ENCODE data around the gene LRRC7. TPM values are rescaled to one million over a fixed set of nuclear protein-coding genes. Genes with fewer than 3 reads are reported as not detected.

Gene LRRC7
- polyA plus RNA-seq, 1 donor from 2014 or later: 141 TPM

DNA sequence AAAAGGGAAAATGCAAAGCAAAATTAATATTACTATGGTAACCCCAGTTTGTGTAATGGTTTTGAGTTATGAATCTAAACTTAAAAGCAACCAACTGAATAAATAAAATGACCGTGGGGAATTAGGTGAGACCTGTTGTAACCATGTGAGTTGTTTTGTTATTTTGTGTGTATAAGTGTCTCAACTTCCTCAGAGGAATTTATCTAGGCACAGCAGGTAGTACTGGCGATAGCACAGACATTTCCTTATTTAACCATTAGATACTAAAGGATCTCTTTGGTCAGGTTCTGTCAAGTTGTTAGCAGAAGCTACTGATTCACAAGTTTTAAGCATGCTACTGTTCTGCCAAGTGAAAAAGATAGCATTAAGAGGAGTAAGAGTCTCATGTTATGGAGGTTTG, 39.3 kb upstream of the LRRC7 start (continued):
- TF ChIP-seq MXI1 (conservative IDR thresholded peaks at IDR 0.05; ENCODE audit: poor library complexity, severe bottlenecking): no peak

DNA sequence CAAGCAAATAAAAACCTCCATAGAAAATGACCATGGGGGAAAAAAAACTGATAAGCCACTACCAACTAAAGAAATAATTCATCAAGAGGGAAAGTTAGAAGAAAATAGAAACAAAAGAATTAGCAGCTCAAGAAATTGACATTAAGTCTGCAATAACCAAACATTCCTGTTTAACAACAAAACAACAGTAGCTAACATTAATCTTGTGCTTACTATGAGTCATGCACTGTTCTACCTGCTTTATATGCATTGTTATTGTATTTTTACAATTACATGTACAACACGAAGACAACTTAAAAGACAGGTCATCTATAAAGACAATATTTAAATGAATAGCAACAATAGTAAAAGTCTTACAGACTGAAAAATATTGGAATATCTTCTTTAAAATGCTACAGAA, 34.4 kb upstream of the LRRC7 start:
- no peak overlapping the region for H3K27ac ChIP-seq (ENCODE audit: low read length)
- H3K9ac ChIP-seq (ENCODE audit: low read length): no peak overlapping the region
- H2AFZ ChIP-seq (ENCODE audit: low read depth, low read length): no peak overlapping the region
- H3K36me3 ChIP-seq (ENCODE audit: insufficient read depth, low read length): no peaks in the 10 kb centered on the region
- H3K79me2 ChIP-seq (replicated peaks; ENCODE audit: insufficient read depth, low read length): no peaks in the 10 kb centered on the region
- H3K4me3 ChIP-seq (ENCODE audit: low read length): no peak overlapping the region
- no peak overlapping the region for H3K4me2 ChIP-seq (ENCODE audit: low read length)
- no peaks in the 10 kb centered on the region for H3K27me3 ChIP-seq (ENCODE audit: insufficient read depth, low read depth, low read length)
- TF ChIP-seq TAF1 (IDR thresholded peaks at IDR 0.05; ENCODE audit: low read depth): no peak
- no peak for TF ChIP-seq SMC3 (conservative IDR thresholded peaks at IDR 0.05; ENCODE audit: poor library complexity)
- no peaks in the 10 kb centered on the region for H3K9me2 ChIP-seq (ENCODE audit: insufficient read depth, low read length)
- no peaks in the 10 kb centered on the region for H3K9me3 ChIP-seq (ENCODE audit: low read length)
- no peaks in the 10 kb centered on the region for H3F3A ChIP-seq (ENCODE audit: insufficient read depth, low read length, poor library complexity, severe bottlenecking)
- no peaks in the 10 kb centered on the region for H4K20me1 ChIP-seq (ENCODE audit: insufficient read depth)

DNA sequence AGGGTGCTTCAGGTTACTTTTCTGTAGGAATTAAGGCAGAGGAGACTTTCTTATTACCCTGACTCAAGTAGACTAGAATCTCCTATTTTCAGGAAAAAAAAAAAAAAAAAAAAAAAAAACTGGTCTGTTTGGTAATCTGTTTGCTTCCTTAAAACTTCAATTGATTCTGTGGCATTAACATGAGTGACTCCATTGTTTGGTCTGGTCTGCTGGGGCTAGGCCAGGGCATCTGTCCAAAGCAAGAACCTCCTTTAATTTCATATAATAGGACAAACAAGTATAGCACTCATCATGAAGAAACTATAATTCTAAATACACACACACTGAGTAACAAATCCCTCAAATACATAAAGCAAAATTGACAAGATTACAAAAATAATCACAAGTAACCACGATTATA, 32.9 kb upstream of the LRRC7 start:
- Histone ChIP-seq H4K20me1 (ENCODE audit: insufficient read depth) (no peaks in the 10 kb centered on the region), H3K9me2 (ENCODE audit: insufficient read depth, low read length) (no peaks in the 10 kb centered on the region), H3K4me3 (ENCODE audit: low read length) (no peak overlapping the region), H3K36me3 (ENCODE audit: insufficient read depth, low read length) (no peaks in the 10 kb centered on the region), H3K27me3 (ENCODE audit: insufficient read depth, low read depth, low read length) (no peaks in the 10 kb centered on the region), H2AFZ (ENCODE audit: low read depth, low read length) (no peak overlapping the region), H3K9me3 (ENCODE audit: low read length) (no peaks in the 10 kb centered on the region), H3K4me2 (ENCODE audit: low read length) (no peak overlapping the region), H3F3A (ENCODE audit: insufficient read depth, low read length, poor library complexity, severe bottlenecking) (no peaks in the 10 kb centered on the region), H3K79me2 (replicated peaks; ENCODE audit: insufficient read depth, low read length) (no peaks in the 10 kb centered on the region), H3K9ac (ENCODE audit: low read length) (no peak overlapping the region), H3K27ac (ENCODE audit: low read length) (no peak overlapping the region)
- no peak for TF ChIP-seq POLR2AphosphoS5 (IDR thresholded peaks at IDR 0.05)

DNA sequence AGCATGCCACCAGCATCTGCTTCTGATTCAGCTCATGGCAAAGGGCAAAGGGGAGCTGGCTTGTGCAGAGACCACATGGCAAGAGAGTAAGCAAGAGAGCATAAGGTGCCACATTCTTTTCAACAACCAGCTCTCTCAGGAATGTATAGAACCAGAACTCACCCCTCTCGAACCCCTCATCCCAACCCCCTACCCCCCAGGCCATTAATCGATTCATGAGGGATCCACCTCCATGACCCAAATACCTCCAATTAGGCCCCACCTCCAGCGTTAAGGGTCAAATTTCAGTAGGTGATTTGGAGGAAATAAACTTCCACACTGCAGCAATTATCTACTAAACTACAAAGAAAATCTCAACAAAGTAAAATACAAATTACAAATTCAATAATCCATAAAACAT, 32.2 kb upstream of the LRRC7 start:
- Histone ChIP-seq H3K4me3 (ENCODE audit: low read length) (no peak overlapping the region), H3K9me3 (ENCODE audit: low read length) (no peaks in the 10 kb centered on the region), H3K36me3 (ENCODE audit: insufficient read depth, low read length) (no peaks in the 10 kb centered on the region), H2AFZ (ENCODE audit: low read depth, low read length) (no peak overlapping the region), H3K9ac (ENCODE audit: low read length) (no peak overlapping the region), H4K20me1 (ENCODE audit: insufficient read depth) (no peaks in the 10 kb centered on the region), H3K27ac (ENCODE audit: low read length) (no peak overlapping the region), H3F3A (ENCODE audit: insufficient read depth, low read length, poor library complexity, severe bottlenecking) (no peaks in the 10 kb centered on the region), H3K4me2 (ENCODE audit: low read length) (no peak overlapping the region), H3K79me2 (replicated peaks; ENCODE audit: insufficient read depth, low read length) (no peaks in the 10 kb centered on the region), H3K27me3 (ENCODE audit: insufficient read depth, low read depth, low read length) (no peaks in the 10 kb centered on the region), H3K9me2 (ENCODE audit: insufficient read depth, low read length) (no peaks in the 10 kb centered on the region)
- TF ChIP-seq EP300 (conservative IDR thresholded peaks at IDR 0.05; ENCODE audit: poor library complexity, severe bottlenecking) (no peak), MXI1 (conservative IDR thresholded peaks at IDR 0.05; ENCODE audit: poor library complexity, severe bottlenecking) (no peak), EZH2 (IDR thresholded peaks at IDR 0.05; ENCODE audit: borderline replicate concordance, insufficient read depth, low read length, poor library complexity, severe bottlenecking) (no peak)
- TF ChIP-seq, protein P1, sequence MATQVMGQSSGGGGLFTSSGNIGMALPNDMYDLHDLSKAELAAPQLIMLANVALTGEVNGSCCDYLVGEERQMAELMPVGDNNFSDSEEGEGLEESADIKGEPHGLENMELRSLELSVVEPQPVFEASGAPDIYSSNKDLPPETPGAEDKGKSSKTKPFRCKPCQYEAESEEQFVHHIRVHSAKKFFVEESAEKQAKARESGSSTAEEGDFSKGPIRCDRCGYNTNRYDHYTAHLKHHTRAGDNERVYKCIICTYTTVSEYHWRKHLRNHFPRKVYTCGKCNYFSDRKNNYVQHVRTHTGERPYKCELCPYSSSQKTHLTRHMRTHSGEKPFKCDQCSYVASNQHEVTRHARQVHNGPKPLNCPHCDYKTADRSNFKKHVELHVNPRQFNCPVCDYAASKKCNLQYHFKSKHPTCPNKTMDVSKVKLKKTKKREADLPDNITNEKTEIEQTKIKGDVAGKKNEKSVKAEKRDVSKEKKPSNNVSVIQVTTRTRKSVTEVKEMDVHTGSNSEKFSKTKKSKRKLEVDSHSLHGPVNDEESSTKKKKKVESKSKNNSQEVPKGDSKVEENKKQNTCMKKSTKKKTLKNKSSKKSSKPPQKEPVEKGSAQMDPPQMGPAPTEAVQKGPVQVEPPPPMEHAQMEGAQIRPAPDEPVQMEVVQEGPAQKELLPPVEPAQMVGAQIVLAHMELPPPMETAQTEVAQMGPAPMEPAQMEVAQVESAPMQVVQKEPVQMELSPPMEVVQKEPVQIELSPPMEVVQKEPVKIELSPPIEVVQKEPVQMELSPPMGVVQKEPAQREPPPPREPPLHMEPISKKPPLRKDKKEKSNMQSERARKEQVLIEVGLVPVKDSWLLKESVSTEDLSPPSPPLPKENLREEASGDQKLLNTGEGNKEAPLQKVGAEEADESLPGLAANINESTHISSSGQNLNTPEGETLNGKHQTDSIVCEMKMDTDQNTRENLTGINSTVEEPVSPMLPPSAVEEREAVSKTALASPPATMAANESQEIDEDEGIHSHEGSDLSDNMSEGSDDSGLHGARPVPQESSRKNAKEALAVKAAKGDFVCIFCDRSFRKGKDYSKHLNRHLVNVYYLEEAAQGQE (IDR thresholded peaks at IDR 0.05; ENCODE audit: borderline replicate concordance): no peak

Data from neural cell (in vitro differentiated cells).